Measurements from ENCODE around the gene TSR1. TPM values are rescaled to one million over a fixed set of nuclear protein-coding genes. Genes with fewer than 3 reads are reported as not detected.
A peak's percentile ranks its signal among the peaks of the same experiment; 100 is the strongest.

The TSR1 gene
- total and polyA plus RNA-seq, 9 of the 15 experiments (the other 6 are each of a cell fraction or from before 2014, with no cell fraction given): 16.4 to 87.5 (median 55.2) TPM

- TF ChIP-seq ZNF830 (CRISPR knock-in tag; IDR thresholded peaks at IDR 0.05) (no peak), POLR3G (IDR thresholded peaks at IDR 0.05; ENCODE audit: extremely low read depth, insufficient read length, insufficient replicate concordance) (no peak), NR2F6 (CRISPR knock-in tag; IDR thresholded peaks at IDR 0.05) (no peak), RBM17 (IDR thresholded peaks at IDR 0.05; ENCODE audit: borderline replicate concordance, low read depth, low read length) (no peak), E2F3 (CRISPR knock-in tag; IDR thresholded peaks at IDR 0.05) (no peak), RFX5 (IDR thresholded peaks at IDR 0.05; ENCODE audit: low read depth, low read length) (no peak), E2F4 (CRISPR knock-in tag; IDR thresholded peaks at IDR 0.05; ENCODE audit: low read depth) (0 out of 2 replicates have a peak, but pooled peaks have one; percentile 21), ZNF384 (IDR thresholded peaks at IDR 0.05; ENCODE audit: low read depth, low read length) (no peak), RBM14 (IDR thresholded peaks at IDR 0.05; ENCODE audit: borderline replicate concordance, insufficient read depth, low read depth, low read length) (no peak), RBM25 (IDR thresholded peaks at IDR 0.05; ENCODE audit: low read depth, low read length, severe bottlenecking) (no peak), ZSCAN32 (CRISPR knock-in tag; IDR thresholded peaks at IDR 0.05) (no peak), HNRNPL (IDR thresholded peaks at IDR 0.05; ENCODE audit: low read depth, low read length) (no peak)
- TF ChIP-seq, protein P1, sequence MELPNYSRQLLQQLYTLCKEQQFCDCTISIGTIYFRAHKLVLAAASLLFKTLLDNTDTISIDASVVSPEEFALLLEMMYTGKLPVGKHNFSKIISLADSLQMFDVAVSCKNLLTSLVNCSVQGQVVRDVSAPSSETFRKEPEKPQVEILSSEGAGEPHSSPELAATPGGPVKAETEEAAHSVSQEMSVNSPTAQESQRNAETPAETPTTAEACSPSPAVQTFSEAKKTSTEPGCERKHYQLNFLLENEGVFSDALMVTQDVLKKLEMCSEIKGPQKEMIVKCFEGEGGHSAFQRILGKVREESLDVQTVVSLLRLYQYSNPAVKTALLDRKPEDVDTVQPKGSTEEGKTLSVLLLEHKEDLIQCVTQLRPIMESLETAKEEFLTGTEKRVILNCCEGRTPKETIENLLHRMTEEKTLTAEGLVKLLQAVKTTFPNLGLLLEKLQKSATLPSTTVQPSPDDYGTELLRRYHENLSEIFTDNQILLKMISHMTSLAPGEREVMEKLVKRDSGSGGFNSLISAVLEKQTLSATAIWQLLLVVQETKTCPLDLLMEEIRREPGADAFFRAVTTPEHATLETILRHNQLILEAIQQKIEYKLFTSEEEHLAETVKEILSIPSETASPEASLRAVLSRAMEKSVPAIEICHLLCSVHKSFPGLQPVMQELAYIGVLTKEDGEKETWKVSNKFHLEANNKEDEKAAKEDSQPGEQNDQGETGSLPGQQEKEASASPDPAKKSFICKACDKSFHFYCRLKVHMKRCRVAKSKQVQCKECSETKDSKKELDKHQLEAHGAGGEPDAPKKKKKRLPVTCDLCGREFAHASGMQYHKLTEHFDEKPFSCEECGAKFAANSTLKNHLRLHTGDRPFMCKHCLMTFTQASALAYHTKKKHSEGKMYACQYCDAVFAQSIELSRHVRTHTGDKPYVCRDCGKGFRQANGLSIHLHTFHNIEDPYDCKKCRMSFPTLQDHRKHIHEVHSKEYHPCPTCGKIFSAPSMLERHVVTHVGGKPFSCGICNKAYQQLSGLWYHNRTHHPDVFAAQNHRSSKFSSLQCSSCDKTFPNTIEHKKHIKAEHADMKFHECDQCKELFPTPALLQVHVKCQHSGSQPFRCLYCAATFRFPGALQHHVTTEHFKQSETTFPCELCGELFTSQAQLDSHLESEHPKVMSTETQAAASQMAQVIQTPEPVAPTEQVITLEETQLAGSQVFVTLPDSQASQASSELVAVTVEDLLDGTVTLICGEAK (IDR thresholded peaks at IDR 0.05): peak; percentile 97
- TF ChIP-seq, protein P1 (CRISPR knock-in tag; IDR thresholded peaks at IDR 0.05): no peak
- TF ChIP-seq, protein P2, sequence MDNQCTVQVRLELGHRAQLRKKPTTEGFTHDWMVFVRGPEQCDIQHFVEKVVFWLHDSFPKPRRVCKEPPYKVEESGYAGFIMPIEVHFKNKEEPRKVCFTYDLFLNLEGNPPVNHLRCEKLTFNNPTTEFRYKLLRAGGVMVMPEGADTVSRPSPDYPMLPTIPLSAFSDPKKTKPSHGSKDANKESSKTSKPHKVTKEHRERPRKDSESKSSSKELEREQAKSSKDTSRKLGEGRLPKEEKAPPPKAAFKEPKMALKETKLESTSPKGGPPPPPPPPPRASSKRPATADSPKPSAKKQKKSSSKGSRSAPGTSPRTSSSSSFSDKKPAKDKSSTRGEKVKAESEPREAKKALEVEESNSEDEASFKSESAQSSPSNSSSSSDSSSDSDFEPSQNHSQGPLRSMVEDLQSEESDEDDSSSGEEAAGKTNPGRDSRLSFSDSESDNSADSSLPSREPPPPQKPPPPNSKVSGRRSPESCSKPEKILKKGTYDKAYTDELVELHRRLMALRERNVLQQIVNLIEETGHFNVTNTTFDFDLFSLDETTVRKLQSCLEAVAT (IDR thresholded peaks at IDR 0.05): peak in 1 of 2 experiments; percentile 43; a peak in 1 of 4 replicates
Observed at GRCh38 chr17:2336215-2336851, at the start of gene TSR1 (continued).
